Measurements from ENCODE around the gene DNAH12. TPM values are rescaled to one million over a fixed set of nuclear protein-coding genes. Genes with fewer than 3 reads are reported as not detected.

Gene DNAH12
- total and polyA plus RNA-seq, 8 donors, result 0.23 to 8.2 (median 0.81) TPM; not detected in 4

GRCh38 chr3:57274845-57275244 lies 269.3 kb downstream of the DNAH12 start:
- Histone ChIP-seq H3K27ac (no peak overlapping the region), H3K4me1 (no peaks in the 10 kb centered on the region), H3K4me3 (no peak overlapping the region), H3K36me3 (peaks cover under 1 to 51% (median 48%) of the 10 kb centered on the region in 4 donors), H3K9me3 (peaks cover 0 to 7% (median 3%) of the 10 kb centered on the region in 4 donors), H3K27me3 (no peaks in the 10 kb centered on the region)
- no peak for DNase-seq
- 91 to 99% (median 96%) methylated on average over 6 of the region's 6 CpGs for WGBS, 5 donors
- intact Hi-C loops (cut with DNase I; ENCODE audit: low total_unique reads), result no loop called here
- TF ChIP-seq CTCF (IDR thresholded peaks at IDR 0.05) (no peak), POLR2A (IDR thresholded peaks at IDR 0.05) (no peak), EP300 (IDR thresholded peaks at IDR 0.05) (no peak), POLR2AphosphoS5 (IDR thresholded peaks at IDR 0.05) (no peak)

- Histone ChIP-seq H3K9me3 (peaks cover 0 to 5% (median 0%) of the 10 kb centered on the region in 4 donors), H3K36me3 (peaks cover 30 to 96% (median 86%) of the 10 kb centered on the region in 4 donors), H3K27me3 (no peaks in the 10 kb centered on the region), H3K4me3 (no peak overlapping the region), H3K4me1 (no peaks in the 10 kb centered on the region), H3K27ac (no peak overlapping the region)
- intact Hi-C loops (cut with DNase I; ENCODE audit: low total_unique reads), result no loop called here
- TF ChIP-seq POLR2A (IDR thresholded peaks at IDR 0.05) (no peak), CTCF (IDR thresholded peaks at IDR 0.05) (no peak)
- no peak for DNase-seq
- 78 to 93% (median 88%) methylated on average over 1 of the region's 1 CpG for WGBS, 5 donors
These were observed 275.7 kb downstream of the DNAH12 start for GRCh38 chr3:57268416-57268815.

- TF ChIP-seq POLR2AphosphoS5 (IDR thresholded peaks at IDR 0.05) (no peak), POLR2A (IDR thresholded peaks at IDR 0.05) (no peak), CTCF (IDR thresholded peaks at IDR 0.05) (no peak), EP300 (IDR thresholded peaks at IDR 0.05) (no peak)
- H3K4me3 ChIP-seq, result no peak overlapping the region
- H3K36me3 ChIP-seq, result peaks cover 34 to 100% (median 96%) of the 10 kb centered on the region in 4 donors
- H3K27me3 ChIP-seq, result no peaks in the 10 kb centered on the region
- H3K9me3 ChIP-seq, result peaks cover 0 to 5% (median 0%) of the 10 kb centered on the region in 4 donors
- H3K27ac ChIP-seq, result no peak overlapping the region
- no peak for DNase-seq
- 94 to 98% (median 96%) methylated on average over 3 of the region's 3 CpGs for WGBS, 5 donors
- no peaks in the 10 kb centered on the region for H3K4me1 ChIP-seq
- intact Hi-C loops (cut with DNase I; ENCODE audit: low total_unique reads), result no loop called here
These were observed 282.2 kb downstream of the DNAH12 start for GRCh38 chr3:57261929-57262328.

GRCh38 chr3:57261119-57261518 lies 283.0 kb downstream of the DNAH12 start:
- Histone ChIP-seq H3K4me1 (no peaks in the 10 kb centered on the region), H3K27ac (no peak overlapping the region), H3K9me3 (peaks cover 0 to 5% (median 0%) of the 10 kb centered on the region in 4 donors), H3K36me3 (peaks cover 31 to 95% (median 93%) of the 10 kb centered on the region in 4 donors), H3K27me3 (no peaks in the 10 kb centered on the region), H3K4me3 (no peak overlapping the region)
- 90 to 95% (median 94%) methylated on average over 4 of the region's 4 CpGs for WGBS, 5 donors
- no peak for TF ChIP-seq EP300 (IDR thresholded peaks at IDR 0.05)
- TF ChIP-seq CTCF (IDR thresholded peaks at IDR 0.05), result no peak
- no peak for TF ChIP-seq POLR2A (IDR thresholded peaks at IDR 0.05)
- no peak for TF ChIP-seq POLR2AphosphoS5 (IDR thresholded peaks at IDR 0.05)
- intact Hi-C loops (cut with DNase I; ENCODE audit: low total_unique reads), result no loop called here
- DNase-seq, result no peak
